Loucy (cell line): ENCODE results near the gene HSPG2.
"Not testable (repeated sequence)": the region's sequence is repeated elsewhere in the genome, so short reads cannot be mapped to it uniquely, and the experiment has no call there.

Source experiments
- EZH2phosphoT487 ChIP-seq: fragments of 200-600 bp; IDR thresholded peaks from 2 replicates; pipeline ENCODE4 v1.6.1; 2018; ENCODE audit warnings: antibody characterized with exemption, mild to moderate bottlenecking, moderate library complexity, borderline replicate concordance
- TF ChIP-seq, protein P1 (sequence below): fragments of 200-600 bp; sonication (generic); conservative IDR thresholded peaks from 2 replicates; pipeline ENCODE4 v1.5.1; 2014; ENCODE audit warnings: mild to moderate bottlenecking, antibody characterized with exemption, low read length

DNA sequence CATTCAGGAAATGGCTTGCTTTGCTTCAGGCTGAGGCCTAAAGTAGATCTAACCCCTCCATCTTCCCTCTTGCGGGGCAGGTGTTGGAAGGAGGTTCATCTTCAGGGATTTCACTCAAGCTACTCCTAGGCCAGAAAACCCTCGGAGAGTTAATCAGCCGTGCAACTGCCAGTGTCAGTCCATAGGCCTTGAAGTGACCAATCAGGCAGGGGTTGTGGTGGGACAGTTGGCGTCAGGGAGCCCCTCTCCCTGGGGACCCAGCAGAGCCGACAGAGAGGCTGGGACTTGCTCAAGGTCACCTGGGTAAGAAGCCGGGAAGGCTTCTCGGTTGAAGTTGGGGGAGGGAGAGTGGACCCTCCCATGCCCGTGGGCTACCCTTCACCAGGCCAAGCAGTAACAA, 36.8 kb upstream of the HSPG2 start:
- TF ChIP-seq, protein P1, sequence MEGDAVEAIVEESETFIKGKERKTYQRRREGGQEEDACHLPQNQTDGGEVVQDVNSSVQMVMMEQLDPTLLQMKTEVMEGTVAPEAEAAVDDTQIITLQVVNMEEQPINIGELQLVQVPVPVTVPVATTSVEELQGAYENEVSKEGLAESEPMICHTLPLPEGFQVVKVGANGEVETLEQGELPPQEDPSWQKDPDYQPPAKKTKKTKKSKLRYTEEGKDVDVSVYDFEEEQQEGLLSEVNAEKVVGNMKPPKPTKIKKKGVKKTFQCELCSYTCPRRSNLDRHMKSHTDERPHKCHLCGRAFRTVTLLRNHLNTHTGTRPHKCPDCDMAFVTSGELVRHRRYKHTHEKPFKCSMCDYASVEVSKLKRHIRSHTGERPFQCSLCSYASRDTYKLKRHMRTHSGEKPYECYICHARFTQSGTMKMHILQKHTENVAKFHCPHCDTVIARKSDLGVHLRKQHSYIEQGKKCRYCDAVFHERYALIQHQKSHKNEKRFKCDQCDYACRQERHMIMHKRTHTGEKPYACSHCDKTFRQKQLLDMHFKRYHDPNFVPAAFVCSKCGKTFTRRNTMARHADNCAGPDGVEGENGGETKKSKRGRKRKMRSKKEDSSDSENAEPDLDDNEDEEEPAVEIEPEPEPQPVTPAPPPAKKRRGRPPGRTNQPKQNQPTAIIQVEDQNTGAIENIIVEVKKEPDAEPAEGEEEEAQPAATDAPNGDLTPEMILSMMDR = not testable (repeated sequence)
- TF ChIP-seq EZH2phosphoT487 = not testable (repeated sequence)
